Endothelial cell of umbilical vein (primary cell): ENCODE results near the gene SULT1C3. TPM values are rescaled to one million over a fixed set of nuclear protein-coding genes. Genes with fewer than 3 reads are reported as not detected.

Experiments
- BruUV-seq: library from RNA; stranded (reverse); fragments of 400-500 nt; replicated peaks from 2 replicates; lab custom pipeline; 2021; lab: Mats Ljungman, UMichigan
- CTCF ChIA-PET: fragments of 300-600, 350-600 bp; sonication (Branson Sonifier 250); formaldehyde crosslinking; loops from one replicate; lab custom pipeline; 2021; ENCODE audit warnings: antibody characterized with exemption, inconsistent platforms; lab: Charles Lee
- POLR2A ChIA-PET: fragments of 300-600, 350-600 bp; sonication (Branson Sonifier 250); formaldehyde crosslinking; loops from one replicate; lab custom pipeline; 2021; ENCODE audit warnings: antibody characterized with exemption, inconsistent platforms; lab: Charles Lee
- DNase-seq: peaks from one replicate; pipeline ENCODE4 v3.0.0-alpha.2; 2011; ENCODE audit warnings: low read depth, low spot score
- FAIRE-seq: peaks from 2 replicates; lab custom pipeline; 2011; peaks lifted over from hg19 to GRCh38; lab: Jason Lieb, UNC
- H2AFZ ChIP-seq: 2 replicates; pipeline ENCODE4 v1.6.0; 2012; ENCODE audit warnings: low read depth, low read length, control low read depth, inconsistent platforms
- H3K27ac ChIP-seq: 2 replicates; pipeline ENCODE4 v1.5.1; 2011; ENCODE audit warnings: low read depth, mild to moderate bottlenecking, control low read depth, low read length, moderate library complexity; ENCODE audit not compliant: insufficient read depth
- H3K27me3 ChIP-seq, 2 experiments: 2 replicates each; pipeline versions ENCODE4 v1.6.0 to v1.6.1; 2011; ENCODE audit warnings: low read length in 2 of 2, mixed read lengths in 1 of 2; ENCODE audit not compliant: control insufficient read depth in 2 of 2, insufficient read depth in 2 of 2
- H3K36me3 ChIP-seq, 2 experiments: 2 replicates in 1 of 2; 3 replicates in 1 of 2; pipeline ENCODE4 v1.5.1; 2011; ENCODE audit warnings: low read length in 2 of 2, mild to moderate bottlenecking in 1 of 2, moderate library complexity in 1 of 2; ENCODE audit not compliant: control insufficient read depth in 2 of 2, insufficient read depth in 2 of 2; ENCODE audit errors: extremely low read depth in 1 of 2
- H3K4me1 ChIP-seq: 3 replicates; pipeline ENCODE4 v1.5.1; 2011; ENCODE audit warnings: mild to moderate bottlenecking, low read length; ENCODE audit not compliant: control insufficient read depth, insufficient read depth; ENCODE audit errors: extremely low read depth
- H3K4me2 ChIP-seq: 2 replicates; pipeline ENCODE4 v1.6.1; 2011; ENCODE audit warnings: low read length, control low read depth, mixed read lengths; ENCODE audit not compliant: insufficient read depth
- H3K4me3 ChIP-seq, 3 experiments: fragments of 200-600 bp in 1 of 3; sonication (generic), shearing (Covaris generic) in 1 of 3; replicated peaks in 1 of 3; 2 replicates each; pipeline ENCODE4 v1.5.1; 2011 to 2016; ENCODE audit warnings: control low read depth in 3 of 3, low read length in 3 of 3, mild to moderate bottlenecking in 2 of 3, inconsistent platforms in 1 of 3, low read depth in 1 of 3, moderate library complexity in 1 of 3; ENCODE audit not compliant: insufficient read depth in 1 of 3
- H3K79me2 ChIP-seq: 2 replicates; pipeline ENCODE4 v1.6.0; 2012; ENCODE audit warnings: low read length, inconsistent platforms; ENCODE audit not compliant: control insufficient read depth, insufficient read depth
- H3K9ac ChIP-seq: replicated peaks from 2 replicates; pipeline ENCODE3; 2011; ENCODE audit warnings: low read length, control low read depth; ENCODE audit not compliant: insufficient read depth; ENCODE audit errors: extremely low read depth
- H3K9me1 ChIP-seq: replicated peaks from 3 replicates; pipeline ENCODE4 v1.6.0; 2011; ENCODE audit warnings: mild to moderate bottlenecking, low read length; ENCODE audit not compliant: control insufficient read depth, insufficient read depth; ENCODE audit errors: extremely low read depth
- H3K9me3 ChIP-seq: replicated peaks from 2 replicates; pipeline ENCODE4 v1.5.1; 2012; ENCODE audit warnings: low read length, inconsistent platforms; ENCODE audit not compliant: control insufficient read depth, insufficient read depth
- H4K20me1 ChIP-seq: replicated peaks from 2 replicates; pipeline ENCODE3; 2011; ENCODE audit warnings: mild to moderate bottlenecking, low read length; ENCODE audit not compliant: control insufficient read depth, insufficient read depth; ENCODE audit errors: extremely low read depth
- CTCF ChIP-seq, 2 donors: IDR thresholded peaks; 1 replicate in 1 of 2; 2 replicates in 1 of 2; pipeline ENCODE4 v1.5.1; 2011; ENCODE audit warnings: low read length in 2 of 2, mild to moderate bottlenecking in 2 of 2, moderate library complexity in 2 of 2, control low read depth in 1 of 2, inconsistent platforms in 1 of 2, low read depth in 1 of 2; ENCODE audit not compliant: insufficient read depth in 1 of 2; ENCODE audit errors: extremely low read depth in 1 of 2
- EZH2 ChIP-seq: IDR thresholded peaks from 2 replicates; pipeline ENCODE4 v1.6.1; 2012; ENCODE audit warnings: borderline replicate concordance, low read depth, mild to moderate bottlenecking, moderate library complexity, low read length, inconsistent platforms; ENCODE audit not compliant: severe bottlenecking
- FOS ChIP-seq: IDR thresholded peaks from 2 replicates; pipeline ENCODE4 v1.6.1; 2011; ENCODE audit warnings: mild to moderate bottlenecking, low read length, moderate library complexity, borderline replicate concordance; ENCODE audit not compliant: insufficient read depth
- GATA2 ChIP-seq: IDR thresholded peaks from 2 replicates; pipeline ENCODE4 v1.7.0; 2011; ENCODE audit warnings: low read depth, mild to moderate bottlenecking, moderate library complexity, mixed read lengths, low read length; ENCODE audit not compliant: insufficient read length, insufficient read depth
- JUN ChIP-seq: IDR thresholded peaks from 2 replicates; pipeline ENCODE4 v1.6.1; 2011; ENCODE audit warnings: borderline replicate concordance, low read depth; ENCODE audit not compliant: insufficient read length, insufficient read depth
- MYC ChIP-seq: IDR thresholded peaks from one replicate; pipeline ENCODE4 v1.6.1; 2011; ENCODE audit warnings: mild to moderate bottlenecking, low read depth, low read length
- POLR2A ChIP-seq: IDR thresholded peaks from 2 replicates; pipeline ENCODE4 v1.6.1; 2012; ENCODE audit warnings: low read depth, mild to moderate bottlenecking, control low read depth, low read length
- POLR2AphosphoS5 ChIP-seq: IDR thresholded peaks from 2 replicates; pipeline ENCODE4 v1.6.1; 2012; ENCODE audit warnings: low read depth, mild to moderate bottlenecking, control low read depth, low read length, moderate library complexity; ENCODE audit not compliant: insufficient read depth
- dilution Hi-C: fragments of 300-500 bp; cut with MboI; formaldehyde crosslinking; loops from one replicate; pipeline ENCODE4 v1.15.0; 2019; ENCODE audit warnings: low sequenced_read_pairs; ENCODE audit not compliant: extremely low pct_ligation_motif_present
- intact Hi-C: fragments of 100-400 bp; cut with micrococcal nuclease; formaldehyde crosslinking; loops from one replicate; pipeline ENCODE4 v1.10.0; 2022
- polyA plus RNA-seq, 4 experiments: library from polyadenylated mRNA; depleted of rRNA in 3 of 4; stranded (reverse) in 3 of 4; unstranded in 1 of 4; fragments of >200 nt; gene quantifications; 2 replicates each; pipeline versions ENCODE4 v1.2.1 to v1.2.3, GENCODE V29; 2011 to 2012; ENCODE audit warnings: missing spikeins in 1 of 4
- total RNA-seq: library from RNA; stranded (reverse); gene quantifications from 2 replicates; pipeline ENCODE4 v1.2.3, GENCODE V29; 2021
- TF ChIP-seq, protein P1 (sequence below): IDR thresholded peaks from 2 replicates; pipeline ENCODE4 v1.6.1; 2011; ENCODE audit not compliant: insufficient read depth, insufficient read length

Gene SULT1C3
- total and polyA plus RNA-seq, 2 donors (not counting 3 experiments of a cell fraction or from before 2014, with no cell fraction given), result not detected

DNA sequence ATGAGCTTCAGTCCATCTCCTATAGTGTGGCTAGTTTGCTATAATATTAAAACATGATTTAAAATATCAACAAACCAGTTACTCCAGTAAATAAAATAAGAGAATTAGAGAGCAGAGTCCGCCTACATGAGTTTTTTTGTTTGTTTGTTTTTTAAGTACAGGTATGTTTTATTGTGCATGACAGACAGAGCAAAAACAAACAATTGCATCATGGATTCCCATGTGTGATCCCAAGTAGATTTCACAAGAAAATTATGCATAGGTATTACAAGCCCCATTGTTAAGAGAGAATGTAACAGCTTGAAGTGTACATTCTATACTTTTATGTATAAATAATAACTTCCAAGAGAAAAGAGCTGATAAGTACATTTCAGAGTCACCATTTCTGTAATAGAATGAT is 21.0 kb downstream of the SULT1C3 start:
- FAIRE-seq, result no peak
- dilution Hi-C loops, result no loop called here

More for the DNA sequence above, 21.0 kb downstream of the SULT1C3 start:
- H3K27ac ChIP-seq, result no peak overlapping the region
- TF ChIP-seq POLR2AphosphoS5 (no peak), MYC (no peak), GATA2 (no peak), CTCF (IDR thresholded peaks at IDR 0.05; ENCODE audit: extremely low read depth in 1 of 2, insufficient read depth in 1 of 2, low read depth in 1 of 2, low read length in 2 of 2) (no peak), EZH2 (no peak), POLR2A (no peak), JUN (no peak), FOS (no peak)
- TF ChIP-seq, protein P1, sequence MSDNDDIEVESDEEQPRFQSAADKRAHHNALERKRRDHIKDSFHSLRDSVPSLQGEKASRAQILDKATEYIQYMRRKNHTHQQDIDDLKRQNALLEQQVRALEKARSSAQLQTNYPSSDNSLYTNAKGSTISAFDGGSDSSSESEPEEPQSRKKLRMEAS, result no peak
- no peak overlapping the region for H3K9ac ChIP-seq
- no TSS peak for BruUV-seq
- CTCF ChIA-PET, result no interaction called here
- H3K9me3 ChIP-seq, result no peaks in the 10 kb centered on the region
- H3K4me3 ChIP-seq, result no peak overlapping the region
- DNase-seq, result no peak
- H3K4me2 ChIP-seq, result no peak overlapping the region
- H3K27me3 ChIP-seq, result peaks cover 0 to 4% of the 10 kb centered on the region in 2 experiments
- no peaks in the 10 kb centered on the region for H4K20me1 ChIP-seq
- POLR2A ChIA-PET, result no interaction called here
- no peaks in the 10 kb centered on the region for H3K9me1 ChIP-seq
- no peak overlapping the region for H2AFZ ChIP-seq
- H3K79me2 ChIP-seq, result no peaks in the 10 kb centered on the region
- intact Hi-C loops, result no loop called here
- no peaks in the 10 kb centered on the region for H3K36me3 ChIP-seq
- no peaks in the 10 kb centered on the region for H3K4me1 ChIP-seq
